CD4-positive, alpha-beta T cell treated with Interleukin-2 at 100 ng/mL for 4 hours (primary cell): ENCODE data around the gene CD44.
A peak's percentile ranks its signal among the peaks of the same experiment; 100 is the strongest.

Experiments used
- DNase-seq: peaks from one replicate; pipeline ENCODE4 v3.0.0-alpha.2; 2020; ENCODE audit warnings: low spot score

Gene CD44

GRCh38 chr11:35112056-35112845 is 26.7 kb upstream of the CD44 start:
- no peak for DNase-seq

DNA sequence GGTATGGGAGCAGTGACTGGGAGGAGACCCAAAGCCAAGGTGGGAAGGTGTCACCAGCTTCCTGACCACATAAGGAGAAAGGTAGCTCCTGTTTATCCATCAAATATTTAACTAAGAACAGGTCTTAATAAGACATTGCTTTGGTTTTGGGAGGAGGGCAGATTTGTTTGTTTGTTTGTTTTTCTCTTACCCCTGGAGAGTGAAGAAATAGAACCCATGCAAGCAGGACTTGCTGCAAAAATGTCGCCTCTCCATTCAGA is 26.2 kb upstream of the CD44 start:
- no peak for DNase-seq

DNA sequence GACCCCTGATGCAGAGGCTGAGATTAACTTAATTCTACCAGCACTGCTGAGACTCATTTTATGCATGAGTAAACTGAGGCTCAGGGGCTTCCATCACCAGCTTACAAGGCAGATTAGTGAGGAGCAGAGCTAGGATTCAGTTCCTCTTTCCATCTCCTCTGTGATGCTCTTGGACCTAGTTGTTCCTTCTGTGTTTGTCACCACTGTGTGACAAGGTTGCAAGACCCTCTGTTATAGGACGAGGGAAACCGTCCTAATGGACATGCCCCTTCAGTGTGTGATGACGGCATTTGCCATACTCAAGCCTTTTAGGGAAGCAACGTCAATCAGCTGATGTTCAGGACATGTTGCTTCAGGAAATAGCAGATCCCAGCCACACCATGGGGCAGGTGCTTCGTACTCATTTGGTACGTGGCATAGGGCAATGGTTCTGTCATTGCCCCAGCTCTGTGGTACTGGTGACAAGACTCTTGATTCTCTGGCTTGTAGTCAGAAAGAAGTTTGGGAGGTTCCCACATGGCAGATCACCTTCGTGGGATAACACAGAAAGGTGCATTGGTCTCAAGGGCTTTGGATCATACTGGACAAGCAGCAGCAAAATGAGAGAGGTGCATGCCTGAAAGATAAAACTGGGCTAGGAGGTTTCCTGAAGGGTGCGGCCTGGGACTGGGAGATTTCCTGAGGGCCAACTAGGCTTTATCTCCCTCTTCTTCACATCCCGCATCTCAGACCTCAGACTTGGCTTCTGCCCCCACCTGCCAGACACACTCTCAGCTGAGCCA is 23.9 kb upstream of the CD44 start:
- DNase-seq = no peak

DNA sequence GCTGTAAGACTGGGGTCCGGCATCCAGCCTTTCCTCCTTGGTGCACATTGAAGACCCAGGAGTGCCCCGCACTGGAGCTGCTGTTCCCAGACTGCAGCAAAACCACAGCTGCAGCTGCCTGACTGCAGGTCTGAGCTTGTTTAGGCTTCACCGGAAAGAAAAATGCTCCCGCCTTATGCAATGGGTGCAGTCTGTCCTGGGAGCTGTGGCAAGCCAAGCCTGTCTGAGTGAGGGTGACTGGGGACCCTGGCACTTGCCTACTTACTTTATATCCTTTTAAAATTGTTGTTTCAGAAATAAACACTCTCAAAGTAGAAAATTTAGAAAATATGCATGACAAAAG is 23.3 kb upstream of the CD44 start:
- DNase-seq = no peak

GRCh38 chr11:35116245-35116644 is 22.7 kb upstream of the CD44 start:
- no peak for DNase-seq

DNA sequence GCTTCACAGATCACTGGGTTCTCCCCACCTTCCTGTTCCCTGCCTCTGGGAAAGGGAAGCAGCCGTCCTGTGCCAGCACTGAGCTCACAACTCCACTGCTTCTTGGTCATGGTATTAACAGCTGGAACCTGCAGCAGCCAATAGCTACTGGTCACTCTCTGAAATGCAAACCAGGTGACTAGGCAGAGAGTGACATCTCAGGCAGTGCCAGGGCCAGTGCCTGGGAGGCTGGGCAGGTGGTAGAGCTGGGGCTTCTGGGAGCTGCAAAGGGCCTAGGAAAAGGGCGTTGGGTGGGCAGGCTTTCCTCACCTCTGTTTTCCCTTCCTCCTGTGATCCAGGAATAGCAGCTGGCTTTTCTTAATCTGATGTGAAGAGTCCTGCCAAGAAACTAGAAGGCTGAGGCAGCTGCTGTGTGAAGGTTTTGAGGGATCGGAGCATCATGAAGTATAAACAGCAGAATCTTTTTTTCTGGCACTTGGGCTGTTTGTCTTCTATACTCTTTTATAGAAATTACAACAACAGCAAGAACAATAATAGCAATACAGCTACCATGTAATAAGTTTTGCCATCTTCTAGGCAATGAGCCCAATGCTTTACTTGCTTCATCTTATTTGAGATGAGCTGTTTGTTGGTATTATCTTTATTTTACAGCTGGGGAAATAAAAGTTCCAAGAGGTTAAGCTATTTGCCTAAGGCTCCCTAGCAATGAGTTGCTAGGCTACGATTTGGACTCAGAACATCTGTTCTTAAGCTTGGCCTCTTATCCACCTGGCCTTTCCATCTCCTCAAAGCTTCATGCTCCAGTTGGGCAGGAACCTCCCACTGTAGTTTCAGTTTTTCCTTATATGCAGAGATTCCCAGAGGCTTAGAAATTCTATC is 22.0 kb upstream of the CD44 start:
- no peak for DNase-seq

DNA sequence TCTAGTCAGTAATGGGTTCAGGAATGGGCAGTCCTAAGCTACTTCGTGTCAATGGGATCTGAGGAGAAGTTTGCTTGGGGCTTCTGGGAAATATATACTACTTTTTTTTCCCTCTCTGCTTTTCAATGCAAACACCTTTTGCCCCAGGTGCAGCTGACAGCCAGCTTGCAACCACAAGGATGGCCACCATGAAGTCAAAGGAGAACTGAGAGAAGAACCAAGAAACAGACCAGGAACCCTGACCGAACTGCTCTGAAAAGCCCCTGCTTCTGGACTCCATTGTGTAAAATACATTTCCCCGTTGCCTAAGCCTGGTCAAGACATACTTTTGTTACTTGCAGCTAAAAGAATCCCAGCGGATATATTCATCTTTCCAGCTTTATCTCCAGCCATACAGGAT is 20.1 kb upstream of the CD44 start:
- DNase-seq = no peak

- DNase-seq = no peak
Observed at GRCh38 chr11:35121326-35121865, 17.6 kb upstream of the CD44 start.

GRCh38 chr11:35122308-35122707 is 16.7 kb upstream of the CD44 start:
- peak; percentile 54 for DNase-seq

DNA sequence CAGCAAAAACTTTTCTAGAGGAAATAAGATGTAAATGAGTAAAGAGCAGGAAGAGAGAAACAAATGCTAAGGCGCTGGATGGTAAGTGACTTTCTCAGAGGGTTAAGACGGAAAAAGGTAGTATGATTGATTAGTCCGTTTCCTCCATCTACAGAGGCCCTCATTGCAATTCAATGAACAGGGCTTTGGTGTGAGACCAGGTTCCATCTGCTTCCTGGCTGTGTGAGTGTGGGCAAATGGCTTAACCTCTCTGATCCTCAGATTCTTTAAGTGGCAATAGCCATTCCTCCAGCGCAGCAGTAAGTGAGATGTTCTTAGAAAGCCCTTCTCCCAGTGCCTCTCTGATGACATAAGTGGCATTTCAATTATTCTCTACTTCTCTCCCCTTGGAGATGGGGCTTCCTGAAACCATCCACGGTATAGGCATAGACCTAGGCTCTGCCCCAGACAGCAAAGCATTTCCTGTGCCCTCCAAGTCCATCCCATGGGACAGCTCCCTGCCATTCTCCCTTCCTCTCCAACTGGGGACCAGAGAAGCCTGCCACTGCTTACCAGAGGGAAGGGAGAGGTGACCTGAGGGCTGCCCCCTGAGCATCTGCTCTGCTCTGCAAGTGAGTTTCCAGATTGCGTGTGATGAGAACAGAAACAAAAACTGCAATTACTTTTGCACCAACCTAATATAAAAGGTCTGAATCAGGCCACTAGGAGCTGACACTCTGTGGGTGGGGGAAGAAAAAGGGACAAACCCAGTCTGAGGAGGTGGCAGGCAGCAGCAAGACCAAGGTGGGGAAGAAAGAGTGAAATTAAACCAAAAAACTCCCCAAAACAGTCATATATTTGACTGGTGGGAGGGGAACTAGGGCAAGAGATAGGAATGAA is 12.7 kb upstream of the CD44 start:
- DNase-seq = peak; percentile 51

DNA sequence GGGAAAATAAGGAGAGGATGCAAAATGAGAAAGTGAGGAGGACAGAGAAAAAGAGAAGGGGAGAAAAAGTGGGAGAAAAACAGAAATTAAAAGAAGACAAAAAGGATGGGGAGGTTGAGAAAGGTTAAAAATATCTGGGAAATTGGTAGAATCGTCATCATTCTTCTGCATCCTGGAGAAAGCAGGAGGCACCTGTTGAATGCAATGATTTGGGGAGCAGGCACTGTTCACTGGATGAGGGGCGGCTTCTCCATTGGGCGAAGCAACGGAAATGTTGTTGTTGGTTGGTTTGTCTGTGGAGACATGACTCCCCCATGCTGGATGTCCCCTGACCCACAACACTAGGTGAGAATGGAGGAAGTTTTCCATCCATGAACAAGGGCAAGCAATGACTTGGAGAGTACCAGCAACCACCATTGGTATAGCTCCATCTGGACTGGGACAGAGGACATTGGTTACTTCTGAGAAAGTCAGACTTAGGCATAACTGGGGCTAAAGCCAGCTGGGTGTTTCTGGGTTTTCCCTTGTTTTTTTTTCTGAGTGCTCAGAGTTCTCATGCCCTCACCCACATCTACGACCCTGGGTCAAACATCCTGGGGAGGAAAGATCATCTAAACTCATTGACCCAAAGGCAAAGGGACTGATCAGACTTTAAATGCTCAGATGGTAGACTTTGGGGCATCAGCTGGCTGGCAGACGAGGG is 11.9 kb upstream of the CD44 start:
- DNase-seq = no peak

DNA sequence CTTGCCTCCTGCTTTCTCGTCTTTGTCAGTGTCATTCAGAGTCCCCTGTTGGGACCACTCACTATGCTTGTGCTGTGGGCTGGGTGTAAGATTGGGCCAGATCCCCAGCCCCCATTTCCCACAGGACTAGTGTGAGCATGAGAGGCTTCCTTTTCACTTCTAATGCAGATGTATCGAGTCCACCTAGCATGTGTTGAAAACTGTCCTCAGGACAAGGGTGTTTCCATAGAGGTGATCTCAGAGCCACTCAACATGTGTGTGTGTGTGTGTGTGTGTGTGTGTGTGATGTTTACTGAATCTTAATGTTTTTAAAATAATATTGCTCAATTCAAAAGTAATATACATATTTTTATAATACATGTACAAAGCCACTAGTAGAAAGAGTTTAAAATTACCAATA is 11.4 kb upstream of the CD44 start:
- no peak for DNase-seq

DNA sequence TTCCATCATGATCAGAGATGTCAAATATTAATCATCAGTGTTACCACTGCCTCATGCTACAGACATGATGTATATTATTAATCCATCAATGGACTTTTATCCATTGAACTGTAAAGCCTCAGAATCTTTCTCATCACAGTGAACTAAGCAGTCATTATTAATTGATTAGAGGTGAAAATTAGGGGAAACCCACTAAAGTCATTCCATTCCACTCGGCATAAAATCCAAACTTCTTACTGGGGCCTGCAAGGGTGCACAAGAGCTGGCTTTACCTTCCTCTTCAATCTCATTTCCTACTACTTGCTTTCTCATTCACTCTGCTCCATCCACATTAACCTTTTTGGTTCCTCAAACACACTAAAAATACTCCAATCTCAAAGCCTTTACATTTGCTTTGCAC is 7.9 kb upstream of the CD44 start:
- no peak for DNase-seq

DNA sequence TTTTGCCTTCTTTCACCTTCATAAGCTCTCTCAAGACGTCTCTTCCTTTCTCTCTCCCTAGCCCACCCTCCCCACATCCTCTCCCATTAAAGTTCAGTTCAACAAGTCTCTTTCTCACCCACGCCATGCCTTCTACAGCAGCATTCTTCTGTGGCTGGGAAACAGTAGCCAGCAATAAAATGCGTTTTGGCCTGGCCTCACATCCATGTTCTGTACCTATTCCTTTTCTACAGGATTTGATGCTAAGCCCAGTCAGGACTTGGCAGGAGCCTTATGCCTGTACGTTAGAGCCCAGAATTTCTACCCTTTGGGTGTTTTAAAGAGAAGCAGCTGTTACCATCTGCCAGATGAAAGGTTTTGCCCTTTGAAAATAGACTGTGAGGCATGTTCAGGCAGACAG is 7.1 kb upstream of the CD44 start:
- DNase-seq = no peak

GRCh38 chr11:35133656-35134055 is 5.3 kb upstream of the CD44 start:
- DNase-seq = no peak

DNA sequence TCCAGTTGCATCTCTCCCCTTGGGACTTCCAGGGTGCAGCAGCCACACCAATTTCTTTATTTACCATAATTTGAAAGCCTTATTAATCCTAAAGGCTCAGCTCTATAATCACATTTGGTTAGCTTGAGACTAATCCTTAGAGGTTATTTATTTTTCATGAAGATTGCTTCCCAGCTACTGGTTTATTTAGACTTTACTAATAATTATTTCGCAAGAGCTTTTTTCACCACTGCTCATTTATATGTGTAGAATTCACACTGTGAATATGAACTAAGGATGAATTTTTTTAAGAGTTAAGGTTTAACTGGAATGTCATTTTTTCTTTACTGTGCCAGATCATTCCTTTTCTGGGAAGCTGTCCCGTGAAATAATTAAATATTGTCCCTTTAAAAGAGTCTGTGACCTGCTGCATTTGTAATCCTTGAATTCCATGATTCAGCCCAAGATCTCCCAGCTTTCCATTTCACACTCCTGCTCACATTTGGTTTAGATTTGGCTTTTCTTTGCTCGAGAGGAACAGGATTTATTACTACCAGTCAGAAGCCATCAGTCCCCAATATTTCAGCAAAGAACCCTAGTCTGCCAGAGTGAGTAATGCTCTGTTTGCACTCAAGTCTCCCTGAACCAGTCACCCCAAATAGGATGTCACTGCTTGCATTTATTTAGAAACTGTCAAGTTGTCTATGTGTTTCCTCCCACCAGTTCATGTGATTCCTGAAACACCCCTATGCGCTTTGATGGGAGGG is 4.4 kb upstream of the CD44 start:
- DNase-seq = no peak

GRCh38 chr11:35135222-35135621 is 3.7 kb upstream of the CD44 start:
- no peak for DNase-seq

GRCh38 chr11:35136311-35136710 is 2.7 kb upstream of the CD44 start:
- no peak for DNase-seq

DNA sequence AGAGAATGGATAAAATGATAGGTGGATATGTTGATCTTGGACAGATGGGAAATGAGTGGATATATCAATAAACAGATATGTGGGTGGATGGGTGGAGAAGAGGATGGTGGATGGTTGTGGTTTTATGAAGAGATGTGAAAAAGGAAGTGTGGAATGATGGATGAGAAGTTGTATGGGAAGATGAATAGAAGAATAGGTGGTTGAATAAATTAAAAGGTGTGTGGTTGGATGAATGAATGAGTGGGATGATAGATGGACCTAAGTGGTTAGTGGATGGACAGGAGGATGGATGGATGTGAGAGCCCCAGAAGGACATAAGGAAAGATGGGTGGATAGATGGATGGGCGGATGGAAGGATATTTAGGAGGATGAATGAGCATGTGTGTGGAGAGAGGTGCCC is 913 bp upstream of the CD44 start:
- DNase-seq = no peak

GRCh38 chr11:35138606-35138942 is 397 bp upstream of the CD44 start:
- DNase-seq = no peak
